ENCODE results near the gene CACNA2D3.

Gene CACNA2D3

GRCh38 chr3:54083921-54084320 is 38.4 kb upstream of the CACNA2D3 start:
- no peak for TF ChIP-seq REST (IDR thresholded peaks at IDR 0.05; ENCODE audit: insufficient read depth in 1 of 2, low read depth in 2 of 2, low read length in 2 of 2)
- TF ChIP-seq TAF1 (IDR thresholded peaks at IDR 0.05; ENCODE audit: borderline replicate concordance, insufficient read depth, low read length): no peak
- no peak for TF ChIP-seq SIN3A (IDR thresholded peaks at IDR 0.05; ENCODE audit: borderline replicate concordance, insufficient read depth, low read length)
- no peak for TF ChIP-seq FOXP2 (optimal IDR thresholded peaks at IDR 0.05; ENCODE audit: borderline replicate concordance, extremely low read depth, extremely low read length, insufficient read depth)
- no peak for TF ChIP-seq POLR2AphosphoS5 (IDR thresholded peaks at IDR 0.05; ENCODE audit: low read depth, low read length)

- TF ChIP-seq FOXP2 (optimal IDR thresholded peaks at IDR 0.05; ENCODE audit: borderline replicate concordance, extremely low read depth, extremely low read length, insufficient read depth) (no peak), SIN3A (IDR thresholded peaks at IDR 0.05; ENCODE audit: borderline replicate concordance, insufficient read depth, low read length) (no peak), POLR2AphosphoS5 (IDR thresholded peaks at IDR 0.05; ENCODE audit: low read depth, low read length) (no peak), TAF1 (IDR thresholded peaks at IDR 0.05; ENCODE audit: borderline replicate concordance, insufficient read depth, low read length) (no peak), REST (IDR thresholded peaks at IDR 0.05; ENCODE audit: insufficient read depth in 1 of 2, low read depth in 2 of 2, low read length in 2 of 2) (no peak)
Observed at GRCh38 chr3:54085936-54086335, 36.4 kb upstream of the CACNA2D3 start.

- TF ChIP-seq FOXP2 (optimal IDR thresholded peaks at IDR 0.05; ENCODE audit: borderline replicate concordance, extremely low read depth, extremely low read length, insufficient read depth) (no peak), REST (IDR thresholded peaks at IDR 0.05; ENCODE audit: insufficient read depth in 1 of 2, low read depth in 2 of 2, low read length in 2 of 2) (no peak), POLR2AphosphoS5 (IDR thresholded peaks at IDR 0.05; ENCODE audit: low read depth, low read length) (no peak), SIN3A (IDR thresholded peaks at IDR 0.05; ENCODE audit: borderline replicate concordance, insufficient read depth, low read length) (no peak), TAF1 (IDR thresholded peaks at IDR 0.05; ENCODE audit: borderline replicate concordance, insufficient read depth, low read length) (no peak)
Observed at GRCh38 chr3:54086652-54087405, 35.5 kb upstream of the CACNA2D3 start.

- TF ChIP-seq POLR2AphosphoS5 (IDR thresholded peaks at IDR 0.05; ENCODE audit: low read depth, low read length): no peak
- no peak for TF ChIP-seq TAF1 (IDR thresholded peaks at IDR 0.05; ENCODE audit: borderline replicate concordance, insufficient read depth, low read length)
- TF ChIP-seq SIN3A (IDR thresholded peaks at IDR 0.05; ENCODE audit: borderline replicate concordance, insufficient read depth, low read length): no peak
- no peak for TF ChIP-seq FOXP2 (optimal IDR thresholded peaks at IDR 0.05; ENCODE audit: borderline replicate concordance, extremely low read depth, extremely low read length, insufficient read depth)
- no peak for TF ChIP-seq REST (IDR thresholded peaks at IDR 0.05; ENCODE audit: insufficient read depth in 1 of 2, low read depth in 2 of 2, low read length in 2 of 2)
Observed at GRCh38 chr3:54087581-54088410, 34.6 kb upstream of the CACNA2D3 start.
